B cell (primary cell): ENCODE results near the gene DISP3.

Experiments
- EZH2 ChIP-seq: IDR thresholded peaks from 2 replicates; pipeline ENCODE4 v1.6.1; 2012; ENCODE audit warnings: borderline replicate concordance, low read depth, mild to moderate bottlenecking, moderate library complexity, low read length; ENCODE audit not compliant: insufficient read depth, poor library complexity, severe bottlenecking
- TF ChIP-seq, protein P1 (sequence below): fragments of 200-600 bp; IDR thresholded peaks from one replicate; pipeline ENCODE4 v1.8.0; 2022; ENCODE audit warnings: antibody characterized with exemption, mild to moderate bottlenecking

DNA sequence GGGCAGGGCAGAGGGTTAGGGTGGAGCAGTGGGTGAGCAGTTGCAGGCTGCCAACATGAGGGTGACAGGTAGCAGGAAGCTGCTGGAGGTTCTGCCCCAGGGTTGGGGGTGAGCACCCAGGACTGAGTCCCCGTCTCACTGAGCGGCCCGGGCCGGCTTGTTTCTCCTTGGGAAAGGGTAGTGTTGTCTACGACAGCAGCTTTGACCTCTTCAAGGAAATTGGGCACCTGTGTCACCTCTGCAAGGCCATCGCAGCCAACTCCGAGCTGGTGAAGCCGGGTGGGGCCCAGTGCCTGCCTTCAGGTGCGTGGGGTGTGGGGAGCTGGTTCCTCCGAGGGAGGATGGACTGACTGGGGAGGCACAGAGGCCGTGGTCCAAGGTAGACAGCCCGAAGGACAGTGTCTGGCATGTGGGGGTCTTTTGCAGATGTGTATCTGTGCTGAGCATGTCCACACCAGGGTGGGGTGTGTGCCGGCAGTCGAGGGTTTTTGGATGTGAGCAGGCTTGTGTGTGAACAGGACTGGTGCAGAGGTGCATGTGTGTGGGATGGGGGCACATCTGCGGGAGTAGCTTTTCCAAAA, 51.9 kb downstream of the DISP3 start:
- TF ChIP-seq, protein P1, sequence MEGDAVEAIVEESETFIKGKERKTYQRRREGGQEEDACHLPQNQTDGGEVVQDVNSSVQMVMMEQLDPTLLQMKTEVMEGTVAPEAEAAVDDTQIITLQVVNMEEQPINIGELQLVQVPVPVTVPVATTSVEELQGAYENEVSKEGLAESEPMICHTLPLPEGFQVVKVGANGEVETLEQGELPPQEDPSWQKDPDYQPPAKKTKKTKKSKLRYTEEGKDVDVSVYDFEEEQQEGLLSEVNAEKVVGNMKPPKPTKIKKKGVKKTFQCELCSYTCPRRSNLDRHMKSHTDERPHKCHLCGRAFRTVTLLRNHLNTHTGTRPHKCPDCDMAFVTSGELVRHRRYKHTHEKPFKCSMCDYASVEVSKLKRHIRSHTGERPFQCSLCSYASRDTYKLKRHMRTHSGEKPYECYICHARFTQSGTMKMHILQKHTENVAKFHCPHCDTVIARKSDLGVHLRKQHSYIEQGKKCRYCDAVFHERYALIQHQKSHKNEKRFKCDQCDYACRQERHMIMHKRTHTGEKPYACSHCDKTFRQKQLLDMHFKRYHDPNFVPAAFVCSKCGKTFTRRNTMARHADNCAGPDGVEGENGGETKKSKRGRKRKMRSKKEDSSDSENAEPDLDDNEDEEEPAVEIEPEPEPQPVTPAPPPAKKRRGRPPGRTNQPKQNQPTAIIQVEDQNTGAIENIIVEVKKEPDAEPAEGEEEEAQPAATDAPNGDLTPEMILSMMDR = no peak
- no peak for TF ChIP-seq EZH2
